SK-N-DZ (cell line): ENCODE results near the gene TICRR. TPM values are rescaled to one million over a fixed set of nuclear protein-coding genes. Genes with fewer than 3 reads are reported as not detected.
"Not testable (repeated sequence)": the region's sequence is repeated elsewhere in the genome, so short reads cannot be mapped to it uniquely, and the experiment has no call there.

Experiments used
- DNase-seq: peaks from one replicate; pipeline ENCODE4 v3.0.0-alpha.2; 2015; ENCODE audit warnings: low spot score
- polyA plus RNA-seq, 2 experiments: library from polyadenylated mRNA; depleted of rRNA; stranded (reverse); fragments of >200 nt; gene quantifications; 2 replicates each; pipeline ENCODE4 v1.2.3, GENCODE V29; 2014

Gene TICRR, protein sequence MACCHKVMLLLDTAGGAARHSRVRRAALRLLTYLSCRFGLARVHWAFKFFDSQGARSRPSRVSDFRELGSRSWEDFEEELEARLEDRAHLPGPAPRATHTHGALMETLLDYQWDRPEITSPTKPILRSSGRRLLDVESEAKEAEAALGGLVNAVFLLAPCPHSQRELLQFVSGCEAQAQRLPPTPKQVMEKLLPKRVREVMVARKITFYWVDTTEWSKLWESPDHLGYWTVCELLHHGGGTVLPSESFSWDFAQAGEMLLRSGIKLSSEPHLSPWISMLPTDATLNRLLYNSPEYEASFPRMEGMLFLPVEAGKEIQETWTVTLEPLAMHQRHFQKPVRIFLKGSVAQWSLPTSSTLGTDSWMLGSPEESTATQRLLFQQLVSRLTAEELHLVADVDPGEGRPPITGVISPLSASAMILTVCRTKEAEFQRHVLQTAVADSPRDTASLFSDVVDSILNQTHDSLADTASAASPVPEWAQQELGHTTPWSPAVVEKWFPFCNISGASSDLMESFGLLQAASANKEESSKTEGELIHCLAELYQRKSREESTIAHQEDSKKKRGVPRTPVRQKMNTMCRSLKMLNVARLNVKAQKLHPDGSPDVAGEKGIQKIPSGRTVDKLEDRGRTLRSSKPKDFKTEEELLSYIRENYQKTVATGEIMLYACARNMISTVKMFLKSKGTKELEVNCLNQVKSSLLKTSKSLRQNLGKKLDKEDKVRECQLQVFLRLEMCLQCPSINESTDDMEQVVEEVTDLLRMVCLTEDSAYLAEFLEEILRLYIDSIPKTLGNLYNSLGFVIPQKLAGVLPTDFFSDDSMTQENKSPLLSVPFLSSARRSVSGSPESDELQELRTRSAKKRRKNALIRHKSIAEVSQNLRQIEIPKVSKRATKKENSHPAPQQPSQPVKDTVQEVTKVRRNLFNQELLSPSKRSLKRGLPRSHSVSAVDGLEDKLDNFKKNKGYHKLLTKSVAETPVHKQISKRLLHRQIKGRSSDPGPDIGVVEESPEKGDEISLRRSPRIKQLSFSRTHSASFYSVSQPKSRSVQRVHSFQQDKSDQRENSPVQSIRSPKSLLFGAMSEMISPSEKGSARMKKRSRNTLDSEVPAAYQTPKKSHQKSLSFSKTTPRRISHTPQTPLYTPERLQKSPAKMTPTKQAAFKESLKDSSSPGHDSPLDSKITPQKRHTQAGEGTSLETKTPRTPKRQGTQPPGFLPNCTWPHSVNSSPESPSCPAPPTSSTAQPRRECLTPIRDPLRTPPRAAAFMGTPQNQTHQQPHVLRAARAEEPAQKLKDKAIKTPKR (N-terminal part only)
- polyA plus RNA-seq (2014; cell fraction: cytosol; rRNA removed) = 11.6 and 14.1 TPM in 2 replicates
- 16.8 and 30.2 TPM in 2 replicates for polyA plus RNA-seq (2014; cell fraction: nucleus; rRNA removed)

DNA sequence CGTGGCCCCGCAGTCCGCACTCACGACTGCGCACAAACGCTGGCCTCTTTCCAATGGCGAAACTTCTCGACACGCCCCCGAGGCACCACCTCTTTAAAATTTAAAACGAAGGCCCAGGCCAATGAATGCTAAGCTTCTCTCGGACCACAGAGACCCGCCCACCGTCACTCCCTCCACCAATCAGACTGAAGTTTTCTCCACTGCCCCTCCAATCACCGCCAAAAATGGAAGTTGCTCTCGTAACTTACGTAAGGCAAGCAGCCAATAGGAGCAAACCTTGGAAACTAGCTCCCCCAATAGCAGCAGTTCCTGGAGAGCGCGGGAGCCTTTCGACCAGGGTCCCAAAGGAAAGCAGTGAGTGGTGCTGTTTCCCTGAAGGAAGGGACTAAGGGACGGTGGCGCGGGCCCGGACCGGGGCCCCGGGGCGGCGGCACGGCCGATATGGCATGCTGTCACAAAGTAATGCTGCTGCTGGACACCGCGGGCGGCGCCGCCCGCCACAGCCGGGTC, at the start of gene TICRR:
Gene TICRR (plus strand): TSS at position 324 of the 510 bp plus-strand sequence. CDS start 118 bp downstream, at position 442.
- DNase-seq = peak; percentile 100

DNA sequence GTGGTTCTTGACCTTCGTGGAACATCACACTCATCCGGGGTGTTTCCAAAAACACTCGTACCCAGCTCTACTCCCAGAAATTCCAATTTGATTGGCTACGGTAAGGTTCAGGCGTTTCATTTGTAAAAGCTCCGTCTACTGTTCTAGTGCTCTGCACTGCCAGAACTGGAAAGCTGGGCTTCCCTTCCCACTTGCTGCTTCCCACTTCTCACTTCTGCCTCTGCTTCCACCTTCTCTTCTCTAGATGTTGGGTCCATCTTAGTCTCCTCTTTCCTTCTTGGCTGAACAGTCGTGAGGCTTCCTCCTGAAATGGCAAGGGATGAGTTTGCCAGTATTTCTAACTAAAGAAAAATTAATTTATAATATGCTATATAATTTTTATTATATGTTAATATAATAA, 49.1 kb upstream of the TICRR start:
- DNase-seq = no peak

DNA sequence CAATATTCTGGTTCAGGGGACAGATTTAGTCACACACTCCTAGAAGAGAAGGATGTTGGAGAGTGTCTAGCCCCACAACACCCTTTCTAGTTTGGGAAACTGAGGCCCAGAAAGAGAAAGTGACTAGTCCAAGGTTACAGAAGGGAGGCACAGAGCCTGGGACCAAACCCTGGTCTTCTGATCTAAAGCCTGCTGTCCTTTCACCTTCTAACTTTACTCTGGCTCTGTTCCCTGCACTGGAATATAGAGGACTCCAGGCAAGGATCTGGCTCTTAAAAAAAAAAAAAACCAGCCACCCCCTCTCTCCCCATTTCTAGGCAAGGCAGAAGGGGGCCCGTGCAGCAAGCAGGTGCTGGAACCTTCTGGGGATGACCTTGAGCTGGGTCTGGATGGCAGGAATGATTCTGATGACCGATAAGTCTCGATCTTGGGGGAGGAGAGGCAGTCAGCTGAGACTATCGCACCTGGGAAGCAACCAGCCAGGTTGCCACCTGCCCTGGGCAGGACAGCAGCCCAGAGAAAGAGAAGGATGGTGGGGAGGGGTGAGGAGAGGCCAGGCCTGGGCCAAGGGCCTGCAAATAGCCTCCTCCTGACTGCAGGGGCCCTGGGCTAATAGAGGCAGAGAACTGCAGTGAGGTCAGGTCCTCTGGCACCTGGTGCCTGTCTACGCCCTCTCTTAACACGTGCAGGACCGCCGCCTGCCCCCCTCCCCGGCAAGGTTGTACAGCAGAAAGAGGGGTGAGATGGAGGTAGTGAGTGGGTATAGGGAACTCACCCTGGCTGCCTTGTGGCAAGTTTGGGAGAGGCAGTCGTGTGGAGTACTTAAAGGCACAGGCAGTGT, 48.4 kb upstream of the TICRR start:
- DNase-seq = no peak

DNA sequence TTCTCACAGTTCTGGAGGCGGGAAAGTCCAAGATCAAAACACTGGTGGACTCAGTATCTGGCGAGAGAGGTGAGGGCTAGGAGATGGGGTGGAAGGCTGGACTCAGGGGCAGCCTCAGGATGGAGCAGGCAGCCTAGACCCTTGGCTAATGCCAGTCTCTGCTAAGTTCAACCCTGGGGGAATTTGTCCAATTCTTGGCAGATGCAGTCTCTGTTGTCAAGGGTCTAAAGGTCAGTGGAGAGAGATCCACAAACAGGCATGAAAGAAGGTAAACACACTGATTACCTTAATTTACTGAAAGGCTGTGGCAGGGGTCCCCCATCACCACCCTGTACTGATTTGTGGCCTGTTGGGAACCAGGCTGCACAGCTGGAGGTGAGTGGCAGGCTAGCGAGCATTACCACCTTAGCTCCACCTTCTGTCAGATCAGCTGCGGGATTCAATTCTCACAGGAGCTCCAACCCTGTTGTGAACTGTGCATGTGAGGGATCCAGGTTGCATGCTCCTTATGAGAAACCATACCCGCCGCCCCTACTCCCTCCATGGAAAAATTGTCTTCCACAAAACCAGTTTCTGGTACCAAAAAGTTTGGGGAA, 46.4 kb upstream of the TICRR start:
- no peak for DNase-seq

DNA sequence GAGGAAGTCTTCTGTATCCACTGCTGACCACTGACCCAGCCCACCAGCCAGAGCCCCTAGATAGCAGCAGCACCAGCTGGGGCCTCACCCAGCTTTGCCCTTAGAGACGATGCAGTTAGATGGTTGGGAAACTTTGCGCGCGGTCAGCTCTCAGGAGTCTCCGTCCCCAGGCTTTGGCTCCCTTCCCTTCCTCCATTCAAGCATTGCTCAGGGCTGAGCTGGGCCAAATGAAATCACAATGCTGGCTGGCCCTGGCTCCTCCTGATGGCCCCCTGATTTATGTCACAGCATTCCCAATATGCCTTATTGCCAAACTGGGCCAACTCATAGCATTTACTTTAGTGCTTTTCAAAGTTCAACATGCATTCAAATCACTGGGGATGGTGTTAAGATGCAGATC, 44.3 kb upstream of the TICRR start:
- no peak for DNase-seq

DNA sequence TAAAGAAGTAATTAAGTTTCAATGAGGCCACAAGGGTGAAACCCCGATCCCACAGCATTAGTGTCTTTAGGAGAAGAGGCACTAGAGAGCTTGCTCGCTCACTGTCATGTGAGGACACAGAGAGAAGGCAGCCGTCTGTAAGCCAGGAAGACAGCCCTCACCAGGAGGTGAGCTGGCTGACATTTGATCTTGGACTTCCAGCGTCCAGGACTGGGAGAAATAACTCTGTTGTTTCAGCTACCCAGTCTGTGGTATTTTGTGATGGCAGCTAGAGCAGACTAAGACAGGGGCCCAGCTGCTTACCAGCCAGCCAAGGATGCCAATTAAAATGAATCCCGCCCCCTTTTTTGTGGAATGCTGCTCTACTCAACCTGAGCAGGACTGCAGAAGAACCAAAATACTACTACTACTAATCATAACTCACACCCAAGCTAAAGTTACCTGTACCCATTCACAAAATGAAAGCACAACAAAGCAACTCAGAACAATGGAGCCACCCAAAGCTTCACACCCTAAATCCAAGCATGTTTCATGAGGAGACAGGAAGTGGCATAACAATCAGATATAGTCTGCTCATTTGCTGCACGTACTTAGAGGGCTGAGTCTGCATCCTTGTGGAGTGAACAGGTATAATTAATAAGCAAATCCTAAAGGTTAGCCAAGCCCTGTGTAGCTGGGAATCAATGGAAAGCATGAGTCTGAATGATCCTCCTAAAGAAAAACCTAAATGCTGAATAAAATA, 43.3 kb upstream of the TICRR start:
- no peak for DNase-seq

DNA sequence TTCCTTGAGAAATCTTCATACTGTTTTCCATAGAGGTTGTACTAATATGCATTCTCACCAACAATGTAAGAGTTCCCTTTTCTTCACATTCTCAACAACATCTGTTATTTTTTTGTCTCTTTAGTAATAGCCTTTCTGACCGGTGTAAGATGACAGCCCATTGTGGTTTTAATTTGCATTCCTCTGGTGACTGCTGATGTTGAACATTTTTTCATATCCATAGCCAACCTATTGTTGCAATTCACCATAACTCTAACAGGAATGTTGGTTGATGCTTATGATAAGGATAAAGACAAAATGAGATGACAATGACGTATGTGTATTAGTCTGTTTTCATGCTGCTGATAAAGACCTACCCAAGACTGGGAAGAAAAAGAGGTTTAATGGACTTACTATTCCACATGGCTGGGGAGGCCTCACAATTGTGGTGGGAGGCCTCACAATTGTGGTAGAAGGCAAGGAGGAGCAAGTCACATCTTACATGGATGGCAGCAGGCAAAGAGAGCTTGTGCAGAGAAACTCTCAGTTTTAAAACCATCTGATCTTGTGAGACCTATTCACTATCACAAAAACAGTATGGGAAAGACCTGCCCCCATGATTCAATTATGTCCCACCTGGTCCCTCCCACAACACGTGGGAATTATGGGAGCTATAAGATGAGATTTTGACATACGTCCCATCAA, 41.3 kb upstream of the TICRR start:
- DNase-seq = no peak

DNA sequence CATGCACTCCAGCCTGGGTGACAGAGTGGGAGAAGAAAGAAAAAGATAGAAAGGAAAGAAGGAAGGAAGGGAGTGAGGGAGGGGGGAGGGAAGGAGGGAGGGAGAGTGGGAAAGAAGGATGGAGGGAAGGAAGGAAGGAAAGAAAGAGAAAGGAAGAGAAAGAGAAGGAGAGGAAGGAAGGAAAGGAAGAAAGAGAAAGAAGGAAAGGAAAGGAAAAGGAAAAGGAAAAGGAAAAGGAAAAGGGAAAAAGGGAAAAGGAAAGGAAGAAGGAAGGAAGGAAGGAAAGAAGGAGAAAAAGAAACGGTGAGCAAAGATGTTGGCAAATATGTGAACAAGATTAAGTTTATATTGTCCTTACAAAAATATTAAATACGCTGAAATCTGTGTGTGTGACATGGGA, 36.2 kb upstream of the TICRR start:
- DNase-seq = no peak

DNA sequence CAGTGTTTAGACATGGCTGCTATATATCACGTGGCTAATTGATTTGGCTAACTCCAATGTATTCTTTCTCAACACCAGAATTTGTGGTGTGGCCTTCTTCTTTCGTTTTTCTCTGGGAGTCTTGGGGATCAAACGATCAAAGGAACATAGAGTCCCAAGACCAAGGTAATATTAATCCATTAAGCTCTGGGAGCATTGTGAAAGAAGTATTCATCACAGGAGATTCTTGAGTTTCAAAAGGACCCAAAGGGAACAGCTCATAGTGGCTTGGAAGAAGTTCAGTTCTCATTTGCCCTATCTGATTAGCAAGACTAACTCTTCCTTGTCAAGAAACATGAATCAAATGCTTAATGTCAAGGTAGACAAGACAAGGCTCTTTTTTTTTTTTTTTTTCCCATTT, 32.9 kb upstream of the TICRR start:
- no peak for DNase-seq

DNA sequence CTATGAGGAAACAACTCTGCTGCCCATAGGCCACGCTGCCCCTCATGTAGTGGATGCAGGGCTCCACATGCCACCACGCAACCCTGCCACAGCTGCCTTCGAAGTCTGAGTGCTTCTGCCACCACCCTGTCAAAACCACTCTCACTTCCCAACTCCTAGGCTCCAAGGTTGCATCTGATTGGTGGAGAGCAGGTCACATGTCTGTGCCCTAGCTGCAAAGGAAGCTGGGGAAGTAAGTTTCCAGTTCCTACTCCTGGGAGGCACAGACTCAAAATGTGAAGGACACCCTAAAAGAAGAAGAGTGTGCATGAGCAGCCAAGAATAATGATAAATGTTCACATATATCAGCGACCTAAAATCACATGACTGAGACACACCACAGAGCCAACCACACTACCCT, 31.9 kb upstream of the TICRR start:
- DNase-seq = no peak

DNA sequence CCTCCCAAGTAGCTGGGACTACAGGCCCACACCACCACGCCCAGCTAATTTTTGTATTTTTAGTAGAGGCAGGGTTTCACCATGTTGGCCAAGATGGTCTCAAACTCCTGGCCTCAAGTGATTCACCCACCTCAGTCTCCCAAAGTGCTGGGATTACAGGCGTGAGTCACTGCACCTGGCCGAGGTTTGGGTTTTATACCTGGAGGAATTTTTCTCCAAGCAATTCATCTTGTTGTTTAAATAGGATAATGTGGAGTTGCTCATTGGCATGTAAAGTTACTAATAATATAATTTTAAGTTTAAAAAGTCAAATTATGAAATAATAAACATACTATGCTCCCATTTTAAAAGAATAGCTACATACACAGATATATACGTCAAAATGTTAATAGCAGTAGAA, 26.1 kb upstream of the TICRR start:
- DNase-seq = not testable (repeated sequence)

DNA sequence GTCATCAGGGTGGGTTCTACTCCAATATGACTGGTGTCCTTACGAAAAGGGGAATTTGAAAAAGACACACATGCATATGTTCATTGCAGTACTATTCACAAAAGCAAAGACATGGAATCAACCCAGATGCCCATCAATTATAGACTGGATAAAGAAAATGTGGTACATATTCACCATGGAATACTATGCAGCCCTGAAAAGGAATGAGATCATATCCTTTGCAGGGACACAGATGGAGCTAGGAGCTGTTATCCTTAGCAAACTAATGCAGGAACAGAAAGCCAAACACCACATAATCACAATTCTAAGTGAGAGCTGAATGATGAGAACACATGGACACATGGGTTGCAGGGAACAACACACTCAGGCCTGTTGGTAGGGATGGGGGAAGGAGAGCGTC, 24.8 kb upstream of the TICRR start:
- no peak for DNase-seq

DNA sequence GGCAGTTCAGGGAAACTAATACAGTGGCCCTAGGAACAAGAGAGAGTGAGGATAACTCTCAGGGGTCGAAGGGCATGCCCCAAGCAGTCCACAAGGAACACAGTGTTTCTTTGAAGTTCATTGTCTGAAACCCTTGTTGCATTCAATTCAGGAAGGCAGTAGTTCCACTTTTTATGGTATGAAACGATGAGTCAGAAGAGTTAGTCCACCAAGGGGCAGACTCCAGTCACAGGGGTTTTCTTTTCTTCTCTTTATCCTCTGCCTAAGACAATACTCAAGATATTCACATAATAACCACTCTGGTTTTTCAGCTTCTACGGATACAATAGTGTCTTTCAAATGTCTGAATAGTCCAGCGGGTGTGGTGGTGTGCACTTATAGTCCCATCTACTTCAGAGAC, 23.7 kb upstream of the TICRR start:
- no peak for DNase-seq

DNA sequence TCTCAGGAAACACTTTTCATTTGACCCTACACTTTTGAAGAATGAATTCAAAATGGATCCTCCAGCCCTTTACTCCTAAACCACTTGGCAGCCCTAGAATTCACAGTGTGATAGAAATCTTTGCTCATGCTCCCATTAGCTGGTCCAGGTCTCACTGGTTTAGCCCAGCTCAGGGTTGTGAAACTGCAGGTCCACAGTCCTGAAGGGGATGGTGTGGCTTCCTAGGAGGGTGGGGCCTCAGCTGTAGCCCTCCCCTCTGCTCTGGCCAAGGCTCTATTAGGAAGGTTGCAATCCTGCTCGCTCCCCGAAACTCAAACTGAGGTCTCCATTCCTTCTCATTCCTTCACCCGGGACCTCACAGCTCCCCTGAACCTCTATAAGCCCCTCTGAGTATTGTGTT, 21.6 kb upstream of the TICRR start:
- DNase-seq = no peak

DNA sequence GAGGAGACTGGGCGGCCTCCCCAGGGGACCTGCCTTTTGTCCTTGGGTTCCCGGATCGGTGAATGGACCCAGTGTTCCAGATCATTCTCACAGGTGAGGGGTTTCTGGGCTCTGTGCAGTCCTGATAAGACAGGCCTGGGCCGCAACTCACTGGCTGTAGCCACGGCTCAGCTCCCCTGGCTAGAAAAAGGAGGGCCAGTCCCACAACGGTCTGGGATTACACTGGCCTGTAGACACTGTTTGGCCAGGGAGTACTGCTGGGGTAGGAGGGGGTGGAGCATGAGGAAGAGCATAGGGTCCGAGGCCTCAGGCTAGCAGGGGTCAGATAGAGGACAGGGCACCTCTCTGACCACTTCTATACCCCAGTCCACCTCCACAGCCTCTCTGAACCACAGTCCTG, 21.0 kb upstream of the TICRR start:
- DNase-seq = no peak

DNA sequence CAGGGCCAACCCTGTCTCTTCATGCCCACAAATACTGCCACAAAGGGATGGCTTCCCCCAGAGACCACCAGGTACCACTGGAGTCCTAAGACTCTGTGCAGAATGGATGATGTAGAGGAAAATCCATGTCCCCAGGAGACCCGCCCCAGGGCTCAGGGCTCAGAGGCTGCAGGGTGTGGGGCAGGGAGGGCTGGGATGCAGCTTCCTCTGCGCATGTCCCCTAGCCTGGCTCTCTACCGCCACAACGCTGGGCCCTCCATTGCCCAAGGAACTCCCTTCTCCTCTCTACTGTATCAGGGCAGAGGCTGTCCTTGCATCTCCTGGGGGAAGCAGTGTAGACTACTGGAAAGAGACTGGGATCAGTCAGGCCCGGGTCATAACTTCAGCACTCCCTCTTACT, 19.5 kb upstream of the TICRR start:
- DNase-seq = no peak

DNA sequence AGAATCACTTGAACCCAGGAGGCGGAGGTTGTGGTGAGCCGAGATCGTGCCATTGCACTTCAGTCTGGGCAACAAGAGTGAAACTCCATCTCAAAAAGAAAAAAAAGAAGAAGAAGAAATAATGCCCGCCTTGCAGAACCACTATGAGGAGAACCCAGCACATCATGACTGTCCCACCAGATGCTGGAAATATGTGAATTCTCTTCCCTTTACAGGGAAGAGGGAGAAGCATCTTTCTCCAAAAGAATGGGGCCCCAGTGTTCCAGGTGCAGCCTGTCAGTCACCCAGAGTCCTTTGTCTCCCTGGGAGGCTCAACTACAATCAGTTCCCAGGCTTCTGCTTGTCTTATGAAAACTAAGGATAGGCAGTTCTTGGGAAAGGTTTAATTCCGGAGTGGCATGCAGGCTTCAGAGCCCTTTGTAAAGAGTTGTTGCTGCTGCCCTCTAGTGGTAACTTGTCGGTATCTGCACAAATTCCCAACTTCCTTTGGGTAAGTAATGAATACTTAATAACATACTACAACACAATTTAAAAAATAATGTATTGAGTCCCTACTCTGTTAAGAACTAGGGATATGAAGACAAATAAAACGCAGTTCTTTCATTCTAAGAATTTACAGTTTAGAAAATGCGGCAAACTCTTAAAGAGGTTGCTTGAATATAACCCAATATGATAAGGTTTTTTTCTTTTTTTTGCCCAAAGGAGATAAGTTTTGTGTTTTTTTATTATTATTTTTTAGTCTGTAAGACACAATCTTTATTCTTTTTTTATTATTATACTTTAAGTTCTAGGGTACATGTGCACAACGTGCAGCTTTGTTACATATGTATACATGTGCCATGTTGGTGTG, 18.6 kb upstream of the TICRR start:
- DNase-seq = peak; percentile 74

DNA sequence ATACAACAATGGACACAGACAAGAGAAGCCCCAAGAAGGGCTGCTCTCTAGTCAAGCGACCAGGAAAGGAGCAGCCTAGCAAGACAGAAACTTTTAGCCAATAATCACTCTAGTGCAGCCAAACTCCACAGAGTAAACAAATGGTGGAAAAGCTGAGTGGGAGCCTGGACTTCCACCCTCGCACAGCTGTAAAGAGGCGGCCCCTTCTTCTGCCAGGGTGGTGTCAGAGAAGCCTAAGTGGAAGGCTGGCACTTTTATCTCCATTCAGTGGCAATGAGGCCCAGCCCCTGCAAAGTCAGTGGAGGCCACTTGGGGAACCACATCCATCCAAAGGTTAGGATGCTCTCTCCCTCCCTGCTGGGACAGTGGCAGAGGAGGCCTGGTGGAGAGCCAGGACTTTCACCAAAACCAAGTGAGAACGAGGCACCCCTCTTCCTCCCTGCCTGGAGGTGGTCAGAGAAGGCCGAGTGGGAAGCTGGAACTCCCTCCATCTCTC, 15.5 kb upstream of the TICRR start:
- no peak for DNase-seq
